CD4-positive, alpha-beta T cell treated with Interleukin-10 for 1 hour (primary cell): ENCODE measurements around the gene KNTC1.
A peak's percentile ranks its signal among the peaks of the same experiment; 100 is the strongest.
"Not testable (repeated sequence)": the region's sequence is repeated elsewhere in the genome, so short reads cannot be mapped to it uniquely, and the experiment has no call there.

Experiments used
- DNase-seq: peaks from one replicate; pipeline ENCODE4 v3.0.0-alpha.2; 2020

Gene KNTC1

DNA sequence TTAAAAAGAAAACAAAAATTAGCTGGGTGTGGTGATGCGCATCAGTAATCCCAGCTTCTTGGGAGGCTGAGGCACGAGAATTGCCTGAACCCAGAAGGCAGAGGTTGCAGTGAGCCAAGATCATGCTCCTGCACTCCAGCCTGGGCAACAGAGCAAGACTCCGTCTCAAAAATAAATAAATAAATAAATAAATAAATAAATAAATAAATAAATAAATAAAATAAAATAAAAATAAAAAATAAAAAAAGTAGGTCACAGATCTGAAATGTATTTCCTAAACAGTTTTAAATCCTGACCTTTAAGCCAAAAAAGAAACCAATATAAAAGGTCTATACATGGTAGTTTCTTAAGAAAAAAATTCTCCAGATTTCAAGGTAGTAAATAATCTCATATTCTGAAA lies 14.0 kb upstream of the KNTC1 start:
- DNase-seq: not testable (repeated sequence)

DNA sequence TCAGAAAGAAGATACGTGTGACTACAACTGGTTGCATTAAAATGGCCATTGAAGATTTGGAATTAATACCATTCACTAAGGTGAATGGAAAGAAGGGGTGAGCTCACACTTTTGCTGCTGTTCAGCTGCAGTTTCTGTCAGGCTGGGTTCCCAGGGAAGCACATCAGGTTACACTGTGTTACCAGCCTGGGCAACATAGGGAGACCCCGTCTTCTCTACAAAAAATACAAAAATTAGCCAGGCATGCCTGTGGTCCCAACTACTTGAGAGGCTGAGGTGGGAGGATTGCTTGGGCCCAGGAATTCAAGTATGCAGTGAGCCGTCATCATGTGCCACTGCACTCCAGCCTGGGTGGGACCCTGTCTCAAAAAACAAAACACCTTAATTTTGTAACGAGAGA lies 13.4 kb upstream of the KNTC1 start:
- no peak for DNase-seq

DNA sequence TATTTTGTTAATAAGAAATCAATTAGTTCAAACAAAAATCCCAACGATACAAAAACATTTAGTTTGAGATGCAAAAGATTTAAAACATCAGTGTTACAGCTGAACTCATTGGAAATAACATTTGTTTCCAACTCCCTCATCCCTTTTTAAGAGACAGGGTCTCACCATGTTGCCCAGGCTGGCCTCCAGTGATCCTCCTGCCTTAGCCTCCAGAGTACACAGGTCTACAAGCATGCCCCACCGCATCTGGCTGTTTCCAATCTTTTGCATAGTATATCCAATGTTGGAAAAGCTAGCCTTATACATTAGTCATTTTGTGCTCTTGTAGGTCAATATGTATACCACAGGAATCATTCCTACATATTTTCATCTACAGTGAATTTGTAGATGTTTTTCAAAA lies 11.8 kb upstream of the KNTC1 start:
- no peak for DNase-seq

DNA sequence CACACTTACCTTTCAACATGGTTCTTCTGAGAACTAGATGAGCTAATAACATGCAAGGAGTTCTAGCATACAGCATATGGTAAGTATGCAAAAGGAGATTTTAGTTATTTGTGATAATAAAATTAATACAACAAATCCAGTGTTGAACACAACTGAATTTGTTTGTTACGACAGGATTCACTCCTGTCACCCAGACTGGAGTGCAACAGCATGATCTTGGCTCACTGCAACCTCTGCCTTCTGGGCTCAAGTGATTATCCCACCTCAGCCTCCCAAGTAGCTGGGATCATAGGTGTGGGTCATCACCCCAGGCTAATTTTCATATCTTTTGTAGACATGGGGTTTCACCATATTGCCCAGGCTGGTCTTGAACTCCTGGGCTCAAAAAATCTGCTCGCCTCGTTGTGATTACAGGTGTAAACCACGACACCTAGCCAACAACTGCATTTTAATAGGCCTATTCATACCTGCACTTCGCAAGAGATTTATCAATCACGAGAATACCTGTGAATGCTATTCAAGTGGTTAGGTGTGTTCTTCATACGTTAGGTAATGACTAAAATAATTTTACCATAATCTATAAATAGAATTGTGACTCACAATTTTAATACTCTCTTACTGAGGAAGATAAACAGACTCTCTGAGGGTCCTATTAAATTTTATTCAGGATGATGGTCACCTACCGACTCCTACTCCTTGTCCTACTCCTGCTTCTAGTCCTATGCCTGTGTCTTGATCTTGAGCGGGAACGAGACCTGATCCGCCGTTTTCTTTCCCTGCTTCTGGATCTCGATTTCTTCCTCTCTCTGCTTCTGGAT lies 10.3 kb upstream of the KNTC1 start:
- DNase-seq: no peak

GRCh38 chr12:122517877-122518276 lies 9.2 kb upstream of the KNTC1 start:
- no peak for DNase-seq

DNA sequence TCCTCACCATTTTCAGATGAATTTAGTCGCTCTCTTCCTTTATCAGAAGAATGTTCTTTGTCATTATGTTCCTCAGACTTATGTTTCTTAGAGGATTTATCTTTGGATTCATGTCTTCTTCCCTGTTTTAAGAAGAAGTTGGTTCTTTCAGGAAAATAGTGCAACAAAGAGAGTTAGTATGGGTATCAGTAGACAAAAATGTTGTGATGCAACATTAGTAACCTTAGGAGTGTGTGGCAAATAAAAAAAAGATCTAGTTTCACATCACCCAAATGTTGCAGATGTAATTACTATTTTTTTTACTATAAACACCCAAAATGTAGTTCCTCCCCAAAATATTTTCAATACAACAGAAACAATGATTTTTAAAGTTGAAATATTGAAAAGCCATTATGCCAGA lies 8.1 kb upstream of the KNTC1 start:
- DNase-seq: no peak

DNA sequence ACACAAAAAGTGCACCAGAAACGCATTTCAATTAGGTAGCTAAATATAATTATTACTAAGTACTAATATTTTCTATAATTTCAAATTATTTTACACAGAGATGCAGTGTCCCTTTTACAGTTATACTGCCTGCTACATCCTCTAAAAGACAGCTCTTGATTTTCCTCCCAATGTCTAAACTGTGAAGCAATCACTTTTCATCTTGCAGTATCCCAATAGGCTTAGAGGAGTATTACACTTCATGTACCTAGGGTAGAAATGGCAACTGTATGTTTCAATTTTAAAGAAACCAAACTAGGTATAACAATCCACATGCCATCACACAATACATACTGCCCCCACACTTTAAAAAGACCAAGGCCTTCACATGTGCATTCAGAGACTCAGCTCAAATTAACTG lies 7.6 kb upstream of the KNTC1 start:
- no peak for DNase-seq

DNA sequence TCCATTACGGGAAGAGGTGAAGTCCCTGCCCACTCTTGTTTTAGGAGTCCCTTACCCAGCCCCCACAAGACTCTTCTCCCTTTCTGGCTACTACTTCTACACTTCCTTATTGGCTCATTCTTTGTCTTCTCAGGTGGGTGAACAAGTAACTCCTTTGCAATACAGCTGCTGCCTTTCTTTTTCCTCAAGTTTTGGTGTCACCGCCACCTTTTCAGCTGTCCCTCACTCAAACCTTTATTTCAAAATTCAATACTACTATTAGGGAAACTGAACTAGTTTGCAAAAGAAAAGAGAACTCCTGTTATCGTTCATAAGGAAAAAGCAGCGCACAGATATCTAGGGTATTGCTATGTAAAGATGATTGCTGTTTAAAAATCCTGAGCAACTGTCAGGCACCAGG lies 6.4 kb upstream of the KNTC1 start:
- DNase-seq: no peak

- DNase-seq: no peak
Observed at GRCh38 chr12:122523280-122523679, 3.8 kb upstream of the KNTC1 start.

DNA sequence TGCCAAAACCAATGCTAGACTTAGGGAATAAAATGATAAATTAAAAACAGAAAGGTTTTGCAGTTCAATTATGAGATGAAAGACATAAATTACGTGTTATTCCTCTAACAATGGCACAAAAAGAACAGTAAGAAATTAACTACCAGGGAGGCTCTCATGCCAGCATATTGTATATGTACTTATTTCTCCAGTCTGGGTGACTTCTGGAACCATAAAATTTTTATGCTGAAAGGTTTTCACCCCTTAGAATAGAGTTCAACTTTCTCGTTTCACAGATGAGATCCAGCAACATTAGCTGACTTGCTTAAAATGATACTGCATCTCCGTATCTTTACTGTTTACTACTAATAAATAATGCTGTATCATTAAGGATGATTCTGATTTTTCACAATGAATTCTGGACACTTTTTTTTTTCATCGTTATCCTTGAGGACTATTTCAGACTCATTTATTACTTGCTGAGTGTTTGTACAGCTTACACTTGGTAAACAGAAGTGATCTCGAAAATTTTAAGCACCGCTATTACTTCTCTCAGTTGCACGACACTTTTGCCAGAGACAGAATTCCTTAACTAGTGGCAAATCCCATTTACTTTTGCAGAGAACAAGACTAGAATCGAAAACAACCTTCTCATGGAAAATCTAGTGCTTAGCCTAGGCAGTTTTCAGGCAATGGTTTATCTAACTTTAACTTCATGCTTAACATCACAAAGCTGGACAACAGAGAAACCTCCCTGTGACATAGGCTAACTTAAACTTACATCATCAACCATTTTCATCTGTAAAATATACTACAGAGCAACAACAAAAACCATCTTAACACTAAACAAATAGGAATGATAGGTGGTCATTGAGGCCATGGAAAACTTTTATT lies 3.0 kb upstream of the KNTC1 start:
- DNase-seq: no peak

- DNase-seq: peak; percentile 31
Observed at GRCh38 chr12:122527478-122527944, 462 bp downstream of the KNTC1 start.

DNA sequence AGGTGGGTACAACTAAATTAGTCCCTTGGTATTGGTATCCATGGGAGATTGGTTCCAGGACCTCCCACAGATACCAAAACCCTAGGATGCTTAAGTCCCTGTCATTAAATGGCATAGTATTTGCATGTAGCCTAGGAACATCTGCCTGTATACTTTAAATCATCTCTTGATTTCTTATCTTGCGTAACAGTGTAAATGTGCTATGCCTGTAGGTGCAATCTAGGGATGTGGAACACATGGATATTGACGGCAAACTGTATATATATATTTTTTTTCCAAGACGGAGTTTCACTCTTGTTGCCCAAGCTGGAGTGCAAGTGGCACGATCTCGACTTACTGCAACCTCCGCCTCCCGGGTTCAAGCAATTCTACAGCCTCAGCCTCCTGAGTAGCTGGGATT lies 1.5 kb downstream of the KNTC1 start:
- no peak for DNase-seq

DNA sequence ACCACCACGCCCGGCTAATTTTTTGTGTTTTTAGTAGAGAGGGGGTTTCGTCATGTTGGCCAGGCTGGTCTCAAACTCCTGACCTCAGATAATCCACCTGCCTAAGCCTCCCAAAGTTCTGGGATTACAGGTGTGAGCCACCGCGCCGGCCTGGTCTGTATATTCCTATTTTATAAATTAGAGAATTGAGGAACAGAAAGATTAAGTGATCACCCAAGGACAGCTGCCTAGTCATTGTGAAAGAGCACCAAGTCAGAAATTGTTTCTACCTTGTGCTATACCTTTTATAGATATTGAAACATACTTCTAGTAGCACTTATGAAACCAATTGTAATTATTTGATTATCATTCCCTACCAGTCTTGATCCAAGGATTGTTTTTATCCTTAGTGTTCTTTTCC lies 1.9 kb downstream of the KNTC1 start:
- DNase-seq: no peak

- DNase-seq: no peak
Observed at GRCh38 chr12:122533856-122534255, 6.8 kb downstream of the KNTC1 start.

DNA sequence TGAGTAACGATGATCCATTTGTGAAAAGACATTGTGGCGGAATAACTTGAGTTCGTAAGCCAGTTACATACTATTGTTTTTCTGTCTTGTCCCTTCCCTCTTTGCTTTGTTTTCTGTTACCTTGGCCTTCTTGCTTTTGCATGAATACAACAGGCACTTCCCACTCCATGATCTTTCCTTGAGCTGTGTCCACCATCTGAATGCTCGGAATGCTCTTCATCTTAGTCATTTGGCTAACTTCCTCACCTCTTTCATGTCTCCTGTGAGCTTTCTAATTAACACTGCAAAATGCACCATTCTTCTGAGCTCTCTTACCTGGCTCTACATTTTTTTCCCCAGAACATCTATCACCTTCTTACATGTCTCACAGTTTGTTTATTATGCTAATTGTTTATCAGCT lies 10.0 kb downstream of the KNTC1 start:
- DNase-seq: no peak

DNA sequence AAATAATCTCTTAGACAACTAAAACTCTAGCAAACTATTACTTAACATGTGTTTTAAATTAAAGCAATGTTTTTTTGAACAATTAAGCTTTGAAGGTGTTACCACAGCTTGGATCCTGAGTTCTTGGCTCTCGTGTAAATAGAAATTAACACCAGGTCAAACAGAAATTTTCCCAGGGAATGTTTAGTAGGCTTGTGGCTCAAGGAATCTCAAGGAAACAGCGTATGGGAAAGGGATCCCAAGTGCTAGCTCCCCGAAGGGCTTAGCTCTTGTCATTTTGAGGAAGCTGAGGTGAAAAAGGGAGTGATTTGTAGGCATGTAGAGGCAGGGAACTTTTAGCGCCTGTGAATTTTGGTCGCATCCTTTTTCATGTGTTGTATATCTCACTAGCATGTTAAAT lies 11.4 kb downstream of the KNTC1 start:
- no peak for DNase-seq

GRCh38 chr12:122544537-122544936 lies 17.5 kb downstream of the KNTC1 start:
- DNase-seq: no peak

DNA sequence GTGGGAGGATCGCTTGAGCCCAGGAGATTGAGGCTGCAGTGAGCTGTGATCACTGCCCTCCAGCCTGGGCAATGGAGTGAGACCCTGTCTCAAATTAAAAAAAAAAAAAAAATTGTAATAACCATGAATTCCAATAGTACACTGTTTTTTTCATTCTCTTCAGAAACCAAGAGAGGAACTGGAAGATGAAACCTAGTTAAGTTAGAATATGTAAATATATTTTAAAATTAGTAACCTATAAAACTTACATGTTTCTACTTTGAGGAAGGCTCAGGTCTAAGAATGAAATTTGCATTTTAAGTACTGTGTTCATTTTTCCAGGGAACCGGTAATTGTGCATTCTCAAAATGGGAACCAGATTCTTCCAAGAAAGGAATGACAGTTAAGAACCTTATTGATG lies 18.8 kb downstream of the KNTC1 start:
- DNase-seq: no peak

- DNase-seq: no peak
Observed at GRCh38 chr12:122547330-122547729, 20.3 kb downstream of the KNTC1 start.

- DNase-seq: no peak
Observed at GRCh38 chr12:122558745-122559641, 31.9 kb downstream of the KNTC1 start.

GRCh38 chr12:122560138-122560537 lies 33.1 kb downstream of the KNTC1 start:
- no peak for DNase-seq

GRCh38 chr12:122563361-122563760 lies 36.3 kb downstream of the KNTC1 start:
- DNase-seq: no peak

DNA sequence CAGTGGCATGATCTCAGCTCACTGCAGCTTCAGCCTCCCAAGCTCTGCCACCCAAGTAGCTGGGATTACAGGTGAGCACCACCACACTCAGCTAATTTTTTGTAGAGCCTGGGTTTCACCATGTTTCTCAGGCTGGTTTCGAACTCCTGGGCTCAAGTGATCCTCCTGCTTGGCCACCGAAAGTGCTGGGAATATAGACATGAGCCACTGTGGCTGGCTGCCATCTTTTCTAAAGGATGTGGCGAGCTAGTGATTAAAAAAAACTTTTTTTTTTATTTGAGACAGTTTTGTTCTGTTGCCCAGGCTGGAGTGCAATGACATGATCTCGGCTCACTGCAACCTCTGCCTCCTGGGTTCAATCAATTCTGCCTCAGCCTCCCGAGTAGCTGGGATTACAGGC lies 39.8 kb downstream of the KNTC1 start:
- DNase-seq: not testable (repeated sequence)
